LNCAP (cell line): ENCODE measurements around the gene GABRD.

Source experiments
- CTCF ChIP-seq: fragments of 450-650 bp; IDR thresholded peaks from 2 replicates; pipeline ENCODE4 v1.5.1; 2017; ENCODE audit warnings: mild to moderate bottlenecking

The GABRD gene

GRCh38 chr1:2016123-2016522 is 3.0 kb upstream of the GABRD start:
- no peak for TF ChIP-seq CTCF

- TF ChIP-seq CTCF = no peak
Measured at GRCh38 chr1:2018217-2019171, 651 bp upstream of the GABRD start.

- no peak for TF ChIP-seq CTCF
Measured at GRCh38 chr1:2019571-2020309, 595 bp downstream of the GABRD start.

- TF ChIP-seq CTCF = no peak
Measured at GRCh38 chr1:2020310-2020655, 1.1 kb downstream of the GABRD start.

GRCh38 chr1:2021550-2021949 is 2.4 kb downstream of the GABRD start:
- TF ChIP-seq CTCF = no peak

- no peak for TF ChIP-seq CTCF
Measured at GRCh38 chr1:2022063-2022770, 3.1 kb downstream of the GABRD start.

GRCh38 chr1:2023187-2023586 is 4.0 kb downstream of the GABRD start:
- no peak for TF ChIP-seq CTCF
